Endothelial cell of umbilical vein (primary cell): Measurements from ENCODE around the gene ALDH4A1. TPM values are rescaled to one million over a fixed set of nuclear protein-coding genes. Genes with fewer than 3 reads are reported as not detected.

ENCODE experiments used
- BruUV-seq: library from RNA; stranded (reverse); fragments of 400-500 nt; replicated peaks from 2 replicates; lab custom pipeline; 2021; lab: Mats Ljungman, UMichigan
- CTCF ChIA-PET: fragments of 300-600, 350-600 bp; sonication (Branson Sonifier 250); formaldehyde crosslinking; loops from one replicate; lab custom pipeline; 2021; ENCODE audit warnings: antibody characterized with exemption, inconsistent platforms; lab: Charles Lee
- POLR2A ChIA-PET: fragments of 300-600, 350-600 bp; sonication (Branson Sonifier 250); formaldehyde crosslinking; loops from one replicate; lab custom pipeline; 2021; ENCODE audit warnings: antibody characterized with exemption, inconsistent platforms; lab: Charles Lee
- DNase-seq: peaks from one replicate; pipeline ENCODE4 v3.0.0-alpha.2; 2011; ENCODE audit warnings: low read depth, low spot score
- FAIRE-seq: peaks from 2 replicates; lab custom pipeline; 2011; peaks lifted over from hg19 to GRCh38; lab: Jason Lieb, UNC
- H2AFZ ChIP-seq: 2 replicates; pipeline ENCODE4 v1.6.0; 2012; ENCODE audit warnings: low read depth, low read length, control low read depth, inconsistent platforms
- H3K27ac ChIP-seq: 2 replicates; pipeline ENCODE4 v1.5.1; 2011; ENCODE audit warnings: low read depth, mild to moderate bottlenecking, control low read depth, low read length, moderate library complexity; ENCODE audit not compliant: insufficient read depth
- H3K27me3 ChIP-seq, 2 experiments: 2 replicates each; pipeline versions ENCODE4 v1.6.0 to v1.6.1; 2011; ENCODE audit warnings: low read length in 2 of 2, mixed read lengths in 1 of 2; ENCODE audit not compliant: control insufficient read depth in 2 of 2, insufficient read depth in 2 of 2
- H3K36me3 ChIP-seq, 2 experiments: 2 replicates in 1 of 2; 3 replicates in 1 of 2; pipeline ENCODE4 v1.5.1; 2011; ENCODE audit warnings: low read length in 2 of 2, mild to moderate bottlenecking in 1 of 2, moderate library complexity in 1 of 2; ENCODE audit not compliant: control insufficient read depth in 2 of 2, insufficient read depth in 2 of 2; ENCODE audit errors: extremely low read depth in 1 of 2
- H3K4me1 ChIP-seq: 3 replicates; pipeline ENCODE4 v1.5.1; 2011; ENCODE audit warnings: mild to moderate bottlenecking, low read length; ENCODE audit not compliant: control insufficient read depth, insufficient read depth; ENCODE audit errors: extremely low read depth
- H3K4me2 ChIP-seq: 2 replicates; pipeline ENCODE4 v1.6.1; 2011; ENCODE audit warnings: low read length, control low read depth, mixed read lengths; ENCODE audit not compliant: insufficient read depth
- H3K4me3 ChIP-seq, 3 experiments: fragments of 200-600 bp in 1 of 3; sonication (generic), shearing (Covaris generic) in 1 of 3; replicated peaks in 1 of 3; 2 replicates each; pipeline ENCODE4 v1.5.1; 2011 to 2016; ENCODE audit warnings: control low read depth in 3 of 3, low read length in 3 of 3, mild to moderate bottlenecking in 2 of 3, inconsistent platforms in 1 of 3, low read depth in 1 of 3, moderate library complexity in 1 of 3; ENCODE audit not compliant: insufficient read depth in 1 of 3
- H3K79me2 ChIP-seq: 2 replicates; pipeline ENCODE4 v1.6.0; 2012; ENCODE audit warnings: low read length, inconsistent platforms; ENCODE audit not compliant: control insufficient read depth, insufficient read depth
- H3K9ac ChIP-seq: replicated peaks from 2 replicates; pipeline ENCODE3; 2011; ENCODE audit warnings: low read length, control low read depth; ENCODE audit not compliant: insufficient read depth; ENCODE audit errors: extremely low read depth
- H3K9me1 ChIP-seq: replicated peaks from 3 replicates; pipeline ENCODE4 v1.6.0; 2011; ENCODE audit warnings: mild to moderate bottlenecking, low read length; ENCODE audit not compliant: control insufficient read depth, insufficient read depth; ENCODE audit errors: extremely low read depth
- H3K9me3 ChIP-seq: replicated peaks from 2 replicates; pipeline ENCODE4 v1.5.1; 2012; ENCODE audit warnings: low read length, inconsistent platforms; ENCODE audit not compliant: control insufficient read depth, insufficient read depth
- H4K20me1 ChIP-seq: replicated peaks from 2 replicates; pipeline ENCODE3; 2011; ENCODE audit warnings: mild to moderate bottlenecking, low read length; ENCODE audit not compliant: control insufficient read depth, insufficient read depth; ENCODE audit errors: extremely low read depth
- CTCF ChIP-seq, 2 donors: IDR thresholded peaks; 1 replicate in 1 of 2; 2 replicates in 1 of 2; pipeline ENCODE4 v1.5.1; 2011; ENCODE audit warnings: low read length in 2 of 2, mild to moderate bottlenecking in 2 of 2, moderate library complexity in 2 of 2, control low read depth in 1 of 2, inconsistent platforms in 1 of 2, low read depth in 1 of 2; ENCODE audit not compliant: insufficient read depth in 1 of 2; ENCODE audit errors: extremely low read depth in 1 of 2
- EZH2 ChIP-seq: IDR thresholded peaks from 2 replicates; pipeline ENCODE4 v1.6.1; 2012; ENCODE audit warnings: borderline replicate concordance, low read depth, mild to moderate bottlenecking, moderate library complexity, low read length, inconsistent platforms; ENCODE audit not compliant: severe bottlenecking
- FOS ChIP-seq: IDR thresholded peaks from 2 replicates; pipeline ENCODE4 v1.6.1; 2011; ENCODE audit warnings: mild to moderate bottlenecking, low read length, moderate library complexity, borderline replicate concordance; ENCODE audit not compliant: insufficient read depth
- GATA2 ChIP-seq: IDR thresholded peaks from 2 replicates; pipeline ENCODE4 v1.7.0; 2011; ENCODE audit warnings: low read depth, mild to moderate bottlenecking, moderate library complexity, mixed read lengths, low read length; ENCODE audit not compliant: insufficient read length, insufficient read depth
- JUN ChIP-seq: IDR thresholded peaks from 2 replicates; pipeline ENCODE4 v1.6.1; 2011; ENCODE audit warnings: borderline replicate concordance, low read depth; ENCODE audit not compliant: insufficient read length, insufficient read depth
- MAX ChIP-seq: IDR thresholded peaks from 2 replicates; pipeline ENCODE4 v1.6.1; 2011; ENCODE audit not compliant: insufficient read depth, insufficient read length
- MYC ChIP-seq: IDR thresholded peaks from one replicate; pipeline ENCODE4 v1.6.1; 2011; ENCODE audit warnings: mild to moderate bottlenecking, low read depth, low read length
- POLR2A ChIP-seq: IDR thresholded peaks from 2 replicates; pipeline ENCODE4 v1.6.1; 2012; ENCODE audit warnings: low read depth, mild to moderate bottlenecking, control low read depth, low read length
- POLR2AphosphoS5 ChIP-seq: IDR thresholded peaks from 2 replicates; pipeline ENCODE4 v1.6.1; 2012; ENCODE audit warnings: low read depth, mild to moderate bottlenecking, control low read depth, low read length, moderate library complexity; ENCODE audit not compliant: insufficient read depth
- dilution Hi-C: fragments of 300-500 bp; cut with MboI; formaldehyde crosslinking; loops from one replicate; pipeline ENCODE4 v1.15.0; 2019; ENCODE audit warnings: low sequenced_read_pairs; ENCODE audit not compliant: extremely low pct_ligation_motif_present
- intact Hi-C: fragments of 100-400 bp; cut with micrococcal nuclease; formaldehyde crosslinking; loops from one replicate; pipeline ENCODE4 v1.10.0; 2022
- polyA plus RNA-seq, 4 experiments: library from polyadenylated mRNA; depleted of rRNA in 3 of 4; stranded (reverse) in 3 of 4; unstranded in 1 of 4; fragments of >200 nt; gene quantifications; 2 replicates each; pipeline versions ENCODE4 v1.2.1 to v1.2.3, GENCODE V29; 2011 to 2012; ENCODE audit warnings: missing spikeins in 1 of 4
- total RNA-seq: library from RNA; stranded (reverse); gene quantifications from 2 replicates; pipeline ENCODE4 v1.2.3, GENCODE V29; 2021

The ALDH4A1 gene
- total and polyA plus RNA-seq, 2 donors (not counting 3 experiments of a cell fraction or from before 2014, with no cell fraction given), result 17.4 to 18.5 TPM

- intact Hi-C loops, result no loop called here
- Histone ChIP-seq H3K79me2 (no peaks in the 10 kb centered on the region), H3K9me1 (no peaks in the 10 kb centered on the region), H3K36me3 (no peaks in the 10 kb centered on the region), H2AFZ (no peak overlapping the region), H3K27me3 (no peaks in the 10 kb centered on the region), H3K4me2 (no peak overlapping the region), H3K9me3 (no peaks in the 10 kb centered on the region), H3K27ac (no peak overlapping the region), H3K4me1 (no peaks in the 10 kb centered on the region), H3K4me3 (no peak overlapping the region), H3K9ac (no peak overlapping the region), H4K20me1 (no peaks in the 10 kb centered on the region)
- ChIA-PET CTCF (interaction anchor here (1.3 kb wide), 1 partner anchor 231 kb away, joined by 4 read pairs; no protein-coding TSS in a partner anchor), POLR2A (no interaction called here)
- no TSS peak for BruUV-seq
- no peak for DNase-seq
- TF ChIP-seq MYC (no peak), POLR2AphosphoS5 (no peak), EZH2 (no peak), MAX (no peak), GATA2 (no peak), POLR2A (no peak)
- dilution Hi-C loops, result no loop called here
- FAIRE-seq, result no peak
Observed at GRCh38 chr1:18828224-18828623, 74.1 kb downstream of the ALDH4A1 start.

GRCh38 chr1:18823438-18823837 is 78.9 kb downstream of the ALDH4A1 start:
- Histone ChIP-seq H3K4me2 (no peak overlapping the region), H3K4me3 (no peak overlapping the region), H3K79me2 (no peaks in the 10 kb centered on the region), H2AFZ (no peak overlapping the region), H3K9ac (no peak overlapping the region), H3K27me3 (peaks cover 3% of the 10 kb centered on the region in 2 experiments), H3K27ac (no peak overlapping the region), H3K4me1 (no peaks in the 10 kb centered on the region), H3K36me3 (no peaks in the 10 kb centered on the region), H3K9me1 (no peaks in the 10 kb centered on the region), H3K9me3 (no peaks in the 10 kb centered on the region), H4K20me1 (no peaks in the 10 kb centered on the region)
- BruUV-seq, result no TSS peak
- ChIA-PET CTCF (interaction anchor here (11.0 kb wide), 1 partner anchor 226 kb away, joined by 206 read pairs; no protein-coding TSS in a partner anchor), POLR2A (no interaction called here)
- dilution Hi-C loops, result no loop called here
- no peak for FAIRE-seq
- DNase-seq, result no peak
- intact Hi-C loops, result loop anchor here (5.0 kb wide), 1 partner anchor 141 kb away; no protein-coding TSS in a partner anchor
- no peak for TF ChIP-seq POLR2A
- no peak for TF ChIP-seq JUN
- no peak for TF ChIP-seq CTCF (IDR thresholded peaks at IDR 0.05; ENCODE audit: extremely low read depth in 1 of 2, insufficient read depth in 1 of 2, low read depth in 1 of 2, low read length in 2 of 2)
- no peak for TF ChIP-seq FOS
- TF ChIP-seq MYC, result no peak
- TF ChIP-seq POLR2AphosphoS5, result no peak
- no peak for TF ChIP-seq EZH2
- no peak for TF ChIP-seq GATA2
- TF ChIP-seq MAX, result no peak
